Mesodermal cell (in vitro differentiated cells): ENCODE measurements around the gene CAPN7.
"Not testable (repeated sequence)": the region's sequence is repeated elsewhere in the genome, so short reads cannot be mapped to it uniquely, and the experiment has no call there.

Experiments
- H3K27ac ChIP-seq: 2 replicates; pipeline ENCODE4 v1.7.0; 2013; ENCODE audit warnings: mild to moderate bottlenecking, low read depth, low read length, moderate library complexity; ENCODE audit not compliant: severe bottlenecking
- H3K36me3 ChIP-seq: 2 replicates; pipeline ENCODE4 v1.7.1; 2013; ENCODE audit warnings: mild to moderate bottlenecking, low read length, moderate library complexity; ENCODE audit not compliant: control insufficient read depth, insufficient read depth
- H3K4me1 ChIP-seq: one replicate; pipeline ENCODE4 v1.7.1; 2013; ENCODE audit warnings: mild to moderate bottlenecking, low read length; ENCODE audit not compliant: insufficient read depth, control insufficient read depth, poor library complexity, severe bottlenecking
- H3K4me3 ChIP-seq: 2 replicates; pipeline ENCODE4 v1.7.0; 2013; ENCODE audit warnings: low read length, control low read depth, mild to moderate bottlenecking; ENCODE audit not compliant: insufficient read depth, poor library complexity, severe bottlenecking; ENCODE audit errors: extremely low read depth
- H3K9me3 ChIP-seq: 2 replicates; pipeline ENCODE4 v1.7.1; 2013; ENCODE audit warnings: mild to moderate bottlenecking, low read length, moderate library complexity; ENCODE audit not compliant: control insufficient read depth
- WGBS, 2 experiments: methylation state at CpG; one replicate each; pipeline ENCODE4 v1.1.5; 2013; ENCODE audit warnings: missing lambda C conversion rate in 2 of 2; ENCODE audit not compliant: insufficient coverage in 2 of 2; 5-methylcytosine and 5-hydroxymethylcytosine counted together

The CAPN7 gene

DNA sequence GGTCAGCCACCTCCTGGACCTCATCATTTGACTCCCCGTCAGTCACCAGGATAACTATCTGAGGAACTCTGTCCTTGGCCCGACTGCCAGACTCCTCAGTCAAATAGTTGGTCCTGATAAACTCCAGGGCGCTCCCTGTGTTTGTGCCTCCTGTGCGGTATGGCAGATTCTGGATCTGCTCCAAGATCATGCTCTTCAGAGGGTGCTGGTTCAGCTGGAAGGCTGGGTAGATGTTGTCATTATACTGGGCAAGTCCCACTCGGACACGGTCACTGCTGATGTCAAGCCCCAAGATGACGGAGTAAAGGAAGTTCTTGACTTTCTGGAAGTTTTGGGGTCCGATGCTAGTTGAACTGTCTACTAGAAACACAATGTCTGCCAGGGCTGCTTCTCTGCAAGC, 31.1 kb upstream of the CAPN7 start:
- no peak overlapping the region for H3K27ac ChIP-seq
- no peak overlapping the region for H3K4me3 ChIP-seq
- no peaks in the 10 kb centered on the region for H3K4me1 ChIP-seq
- 90 to 95% methylated on average over 8 of the region's 8 CpGs for WGBS, 2 experiments
- H3K36me3 ChIP-seq: no peaks in the 10 kb centered on the region
- H3K9me3 ChIP-seq: no peaks in the 10 kb centered on the region

DNA sequence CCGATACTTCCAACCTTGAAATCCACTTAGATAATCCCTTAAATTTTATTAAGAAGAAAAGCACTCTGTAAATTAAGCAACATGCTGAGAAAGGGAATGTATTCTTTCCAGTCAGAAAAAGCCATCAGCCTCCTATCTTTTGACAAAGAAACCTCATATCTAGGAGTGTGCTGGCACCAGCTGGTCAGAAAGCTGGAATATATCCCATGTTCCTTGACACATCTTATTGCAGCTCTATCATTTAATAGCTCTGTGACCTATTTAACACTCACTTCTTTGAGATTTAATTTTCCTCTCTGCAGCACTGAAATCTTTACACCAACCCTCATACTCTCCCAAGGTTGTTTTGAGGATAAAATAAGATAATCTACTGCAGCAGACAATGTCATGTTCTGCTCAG, 30.4 kb upstream of the CAPN7 start:
- H3K36me3 ChIP-seq: no peaks in the 10 kb centered on the region
- no peak overlapping the region for H3K27ac ChIP-seq
- H3K9me3 ChIP-seq: no peaks in the 10 kb centered on the region
- H3K4me3 ChIP-seq: no peak overlapping the region
- 100% methylated on average over 1 of the region's 1 CpG; no CpG with 5 or more reads in 1 of the 2 experiments for WGBS, 2 experiments
- no peaks in the 10 kb centered on the region for H3K4me1 ChIP-seq

DNA sequence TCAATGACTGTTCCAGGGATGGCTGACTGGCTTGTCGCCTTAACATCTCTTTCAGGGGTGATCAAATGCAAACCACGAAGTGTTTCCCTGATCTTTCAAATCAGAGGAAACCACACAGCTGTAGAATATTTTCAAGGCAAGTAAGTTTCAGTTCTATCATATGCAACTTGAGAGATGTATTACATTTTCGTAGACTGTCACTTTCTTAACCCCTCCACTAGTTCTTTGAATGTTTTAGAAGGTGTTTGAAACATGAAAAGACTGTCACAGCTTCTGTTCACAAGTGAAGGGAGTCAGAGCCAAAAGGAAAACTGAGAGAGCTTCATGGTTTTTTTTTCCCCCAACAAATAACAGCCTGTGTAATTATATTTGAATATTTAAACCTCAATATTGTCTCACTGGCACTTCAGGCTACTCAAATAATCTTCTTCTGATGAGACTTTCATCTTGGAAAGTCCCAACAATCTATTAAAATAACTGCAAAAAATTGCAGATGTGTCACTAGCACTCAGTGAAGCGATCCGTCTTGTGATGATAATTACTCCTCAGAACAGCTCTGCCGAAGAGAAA, 25.9 kb upstream of the CAPN7 start:
- Histone ChIP-seq H3K4me1 (no peaks in the 10 kb centered on the region), H3K4me3 (no peak overlapping the region), H3K36me3 (no peaks in the 10 kb centered on the region), H3K27ac (no peak overlapping the region), H3K9me3 (no peaks in the 10 kb centered on the region)
- 66 to 86% methylated on average over 3 of the region's 6 CpGs for WGBS, 2 experiments

DNA sequence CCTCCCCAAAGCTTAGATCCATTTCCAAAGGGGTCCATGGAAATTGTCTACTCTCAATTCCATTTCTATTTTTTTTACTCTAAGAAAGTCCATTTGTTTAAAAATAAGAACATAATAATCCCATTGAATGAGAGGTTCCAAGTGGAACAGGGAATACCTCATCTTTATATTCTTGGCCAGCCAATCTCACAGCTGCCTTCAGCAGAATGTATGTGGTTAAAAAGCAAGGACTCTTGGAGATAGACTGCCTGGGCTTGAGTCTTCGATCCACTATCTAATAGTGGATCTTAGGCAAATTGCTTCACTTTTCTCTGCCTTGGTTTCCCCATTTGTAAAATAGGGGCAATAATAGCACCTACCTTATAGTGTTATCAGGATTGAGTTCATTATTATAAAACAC, 24.5 kb upstream of the CAPN7 start:
- Histone ChIP-seq H3K9me3 (no peaks in the 10 kb centered on the region), H3K4me3 (no peak overlapping the region), H3K27ac (no peak overlapping the region), H3K36me3 (no peaks in the 10 kb centered on the region), H3K4me1 (no peaks in the 10 kb centered on the region)
- WGBS, 2 experiments: 100% methylated on average over 1 of the region's 1 CpG; no CpG with 5 or more reads in 1 of the 2 experiments

DNA sequence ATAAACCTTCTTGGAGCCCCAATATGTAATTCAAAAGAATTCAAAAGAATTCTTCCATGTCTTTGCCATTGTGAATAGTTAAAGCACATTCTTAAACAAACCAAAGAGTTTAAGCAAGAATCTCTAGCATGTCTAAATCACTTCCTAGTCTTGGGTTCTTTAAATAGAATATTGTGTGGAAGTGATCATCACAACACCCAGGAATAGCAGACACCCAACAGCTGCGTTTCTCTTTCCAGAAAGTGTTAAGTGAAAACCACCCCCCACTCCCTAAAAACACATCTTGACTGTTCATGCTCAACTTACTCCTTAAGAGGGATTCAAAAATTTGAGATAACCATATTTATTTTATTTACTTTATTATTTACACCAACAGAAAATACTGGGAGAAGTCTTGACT, 24.1 kb upstream of the CAPN7 start:
- H3K9me3 ChIP-seq: no peaks in the 10 kb centered on the region
- H3K36me3 ChIP-seq: no peaks in the 10 kb centered on the region
- no peak overlapping the region for H3K4me3 ChIP-seq
- WGBS, 2 experiments: no CpG with 5 or more reads among the region's 1 CpG
- no peaks in the 10 kb centered on the region for H3K4me1 ChIP-seq
- H3K27ac ChIP-seq: no peak overlapping the region

DNA sequence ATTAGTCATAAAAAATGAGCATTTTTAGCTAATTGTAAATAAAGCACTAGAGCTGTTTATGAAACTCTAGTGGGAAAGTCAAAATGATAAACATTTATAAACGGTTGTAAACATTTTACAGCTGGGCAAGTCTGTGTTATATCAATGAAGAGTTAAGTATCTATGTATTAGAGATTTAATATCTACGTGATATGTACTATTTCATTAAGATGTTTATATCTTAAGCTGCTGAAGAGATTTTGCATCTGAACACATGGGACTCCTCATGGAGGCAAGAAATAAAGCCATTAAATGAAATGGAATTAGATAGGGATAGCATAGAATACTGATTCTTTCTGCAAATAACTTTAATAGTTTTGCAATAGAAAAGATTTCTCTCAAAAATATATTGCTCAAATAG, 23.0 kb upstream of the CAPN7 start:
- H3K4me1 ChIP-seq: no peaks in the 10 kb centered on the region
- H3K4me3 ChIP-seq: no peak overlapping the region
- no peaks in the 10 kb centered on the region for H3K36me3 ChIP-seq
- H3K9me3 ChIP-seq: no peaks in the 10 kb centered on the region
- H3K27ac ChIP-seq: no peak overlapping the region
- WGBS, 2 experiments: no CpG with 5 or more reads among the region's 2 CpGs

DNA sequence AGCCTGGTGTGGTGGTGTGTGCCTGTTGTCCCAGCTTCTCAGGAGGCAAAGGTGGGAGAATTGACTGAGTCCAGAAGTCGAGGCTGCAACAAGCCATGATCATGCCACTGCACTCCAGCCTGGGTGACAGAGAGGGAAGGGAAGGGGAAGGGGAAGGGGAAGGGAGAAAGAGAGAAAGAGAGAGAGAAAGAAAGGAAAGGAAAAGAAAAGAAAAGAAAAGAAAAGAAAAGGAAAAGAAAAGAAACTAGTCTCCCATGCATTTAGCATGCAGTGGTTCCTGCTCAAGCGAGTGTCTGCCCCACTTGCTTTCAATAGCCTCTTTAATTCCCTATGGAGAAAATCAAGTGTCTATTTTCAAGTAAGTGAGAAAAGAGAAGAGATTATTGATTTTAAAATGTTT, 20.6 kb upstream of the CAPN7 start:
- H3K36me3 ChIP-seq: no peaks in the 10 kb centered on the region
- no peak overlapping the region for H3K4me3 ChIP-seq
- WGBS, 2 experiments: 85% methylated on average over 1 of the region's 2 CpGs; no CpG with 5 or more reads in 1 of the 2 experiments
- H3K4me1 ChIP-seq: no peaks in the 10 kb centered on the region
- no peaks in the 10 kb centered on the region for H3K9me3 ChIP-seq
- H3K27ac ChIP-seq: no peak overlapping the region

DNA sequence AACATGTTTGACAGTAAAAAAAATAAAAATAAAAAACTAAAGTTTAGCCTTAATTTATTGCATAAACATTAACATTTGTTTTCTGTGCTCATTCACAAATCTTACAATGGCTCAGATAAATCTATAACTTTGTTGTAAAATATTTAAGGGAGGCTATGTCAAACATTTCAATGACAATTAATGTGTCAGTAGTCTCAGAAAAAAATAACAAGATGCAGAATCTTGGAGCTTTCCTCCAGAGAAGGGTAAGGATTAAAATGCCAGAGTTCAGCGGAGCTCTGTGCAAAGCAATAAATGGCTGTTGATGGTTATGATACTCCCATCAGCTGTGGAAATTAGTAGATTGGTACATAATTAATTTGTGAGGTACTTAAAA, 20.0 kb upstream of the CAPN7 start:
- Histone ChIP-seq H3K36me3 (no peaks in the 10 kb centered on the region), H3K4me1 (no peaks in the 10 kb centered on the region), H3K9me3 (no peaks in the 10 kb centered on the region), H3K27ac (no peak overlapping the region), H3K4me3 (no peak overlapping the region)
- WGBS, 2 experiments: 100% methylated on average over 1 of the region's 1 CpG

DNA sequence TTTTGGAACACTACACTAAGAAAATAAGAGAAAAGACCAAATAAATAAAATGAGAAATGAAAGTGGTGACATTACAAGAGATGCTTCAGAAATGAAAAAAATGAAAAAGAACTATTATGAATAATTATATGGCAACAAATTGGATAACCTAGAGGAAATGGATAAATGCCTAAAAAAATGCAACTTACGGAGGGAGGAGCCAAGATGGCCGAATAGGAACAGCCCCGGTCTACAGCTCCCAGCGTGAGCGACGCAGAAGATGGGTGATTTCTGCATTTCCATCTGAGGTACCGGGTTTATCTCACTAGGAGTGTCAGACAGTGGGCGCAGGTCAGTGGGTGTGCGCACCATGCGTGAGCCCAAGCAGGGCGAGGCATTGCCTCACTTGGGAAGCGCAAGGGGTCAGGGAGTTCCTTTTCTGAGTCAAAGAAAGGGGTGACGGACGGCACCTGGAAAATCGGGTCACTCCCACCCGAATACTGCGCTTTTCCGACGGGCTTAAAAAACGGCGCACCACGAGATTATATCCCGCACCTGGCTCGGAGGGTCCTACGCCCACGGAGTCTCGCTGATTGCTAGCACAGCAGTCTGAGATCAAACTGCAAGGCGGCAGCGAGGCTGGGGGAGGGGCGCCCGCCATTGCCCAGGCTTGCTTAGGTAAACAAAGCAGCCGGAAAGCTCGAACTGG, 19.4 kb upstream of the CAPN7 start:
- not testable (repeated sequence) for H3K4me1 ChIP-seq, H3K9me3 ChIP-seq, H3K4me3 ChIP-seq, H3K36me3 ChIP-seq, H3K27ac ChIP-seq
- WGBS, 2 experiments: 94 to 96% methylated on average over 10 to 12 of the region's 33 CpGs

DNA sequence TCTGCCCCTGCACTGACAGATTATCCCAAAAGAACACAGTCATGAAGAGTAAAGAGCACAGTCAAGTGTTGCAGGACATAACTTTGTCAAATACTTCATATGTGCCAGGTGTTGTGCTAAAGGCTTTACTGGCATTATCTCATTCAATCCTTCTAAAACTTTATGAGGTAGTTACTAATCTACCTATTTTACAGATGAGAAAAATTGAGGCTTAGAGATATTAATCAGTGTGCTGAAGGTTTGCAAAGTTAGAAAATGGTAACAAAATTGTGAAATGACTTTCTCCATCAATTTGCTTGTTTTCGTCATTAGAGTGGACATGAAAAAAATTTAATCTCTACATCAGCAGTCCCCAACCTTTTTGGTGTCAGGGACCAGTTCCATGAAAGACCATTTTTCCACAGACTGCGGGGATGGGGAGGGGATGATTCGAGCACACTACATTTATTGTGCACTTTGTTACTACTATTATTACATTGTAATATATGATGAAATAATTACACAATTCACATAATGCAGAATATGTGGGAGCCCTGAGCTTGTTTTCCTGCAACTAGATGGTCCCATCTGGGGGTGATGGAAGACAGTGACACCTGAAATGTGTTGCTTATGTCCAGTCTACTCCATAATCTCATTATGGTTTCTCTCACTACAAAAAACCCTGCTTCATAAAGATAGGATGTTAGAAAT, 8.6 kb upstream of the CAPN7 start:
- no peak overlapping the region for H3K27ac ChIP-seq
- no peaks in the 10 kb centered on the region for H3K4me1 ChIP-seq
- no peaks in the 10 kb centered on the region for H3K36me3 ChIP-seq
- H3K4me3 ChIP-seq: no peak overlapping the region
- H3K9me3 ChIP-seq: no peaks in the 10 kb centered on the region
- 80% methylated on average over 1 of the region's 3 CpGs; no CpG with 5 or more reads in 1 of the 2 experiments for WGBS, 2 experiments

DNA sequence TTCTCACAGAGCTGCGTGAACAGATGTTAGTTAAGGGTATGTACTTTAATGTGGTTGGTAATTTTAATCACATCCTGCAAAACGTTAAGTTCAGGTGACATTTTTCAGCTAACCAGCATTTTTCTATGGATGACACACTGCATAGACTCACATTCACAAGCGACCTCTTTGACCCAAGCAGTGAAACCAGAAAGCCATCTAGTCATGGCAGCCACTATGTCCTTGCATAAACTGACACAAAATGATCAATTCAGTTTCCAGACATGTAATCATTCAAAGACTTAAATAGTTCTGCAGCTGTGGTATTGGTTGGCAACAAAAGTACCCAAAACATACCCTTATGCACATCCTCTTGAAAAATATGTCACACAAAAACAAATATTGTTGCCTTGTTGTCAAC, 7.4 kb upstream of the CAPN7 start:
- Histone ChIP-seq H3K4me1 (peaks cover 4% of the 10 kb centered on the region), H3K27ac (no peak overlapping the region), H3K9me3 (no peaks in the 10 kb centered on the region), H3K4me3 (no peak overlapping the region), H3K36me3 (no peaks in the 10 kb centered on the region)
- 70% methylated on average over 2 of the region's 3 CpGs; no CpG with 5 or more reads in 1 of the 2 experiments for WGBS, 2 experiments
